Endometrial microvascular endothelial cells (primary cell): Measurements from ENCODE around the gene CRADD. TPM values are rescaled to one million over a fixed set of nuclear protein-coding genes. Genes with fewer than 3 reads are reported as not detected.

Experiments
- in situ Hi-C: cut with HindIII; loops from 2 replicates; pipeline ENCODE4 v1.10.0; 2017; ENCODE audit warnings: low sequenced_read_pairs, low pct_unique_long_range_greater_than_20kb; ENCODE audit errors: inconsistent ontology term
- total RNA-seq: library from RNA; depleted of rRNA; stranded (reverse); fragments of >200 nt; gene quantifications from one replicate; pipeline ENCODE4 v1.2.3, GENCODE V29; 2015; ENCODE audit errors: inconsistent ontology term

CRADD gene
- total RNA-seq, 1 donor from 2014 or later = 28.3 TPM

- in situ Hi-C loops = no loop called here
Observed at GRCh38 chr12:93818488-93819049, 141.4 kb downstream of the CRADD start.

DNA sequence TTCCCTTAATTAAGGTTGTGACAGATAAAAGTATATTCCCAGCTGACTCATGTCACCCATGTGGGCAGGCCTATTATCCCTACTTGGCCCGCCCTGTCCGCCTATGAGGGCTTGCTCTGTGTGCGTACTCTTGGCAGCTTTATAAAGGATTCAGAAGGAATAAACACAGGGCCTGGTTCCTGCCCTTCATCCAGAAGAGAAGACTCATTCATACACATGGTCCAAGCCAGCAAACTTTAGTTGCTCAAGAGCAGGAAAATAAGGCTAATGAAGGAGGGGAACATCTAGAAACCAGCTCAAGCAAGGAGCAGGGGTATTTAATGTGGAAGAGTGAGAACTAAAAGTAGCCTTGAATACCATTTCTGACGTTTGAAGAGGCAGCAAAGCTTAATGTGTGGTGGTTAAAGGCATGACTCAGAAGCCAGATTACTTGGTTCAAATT lies 141.9 kb downstream of the CRADD start:
- in situ Hi-C loops = no loop called here

DNA sequence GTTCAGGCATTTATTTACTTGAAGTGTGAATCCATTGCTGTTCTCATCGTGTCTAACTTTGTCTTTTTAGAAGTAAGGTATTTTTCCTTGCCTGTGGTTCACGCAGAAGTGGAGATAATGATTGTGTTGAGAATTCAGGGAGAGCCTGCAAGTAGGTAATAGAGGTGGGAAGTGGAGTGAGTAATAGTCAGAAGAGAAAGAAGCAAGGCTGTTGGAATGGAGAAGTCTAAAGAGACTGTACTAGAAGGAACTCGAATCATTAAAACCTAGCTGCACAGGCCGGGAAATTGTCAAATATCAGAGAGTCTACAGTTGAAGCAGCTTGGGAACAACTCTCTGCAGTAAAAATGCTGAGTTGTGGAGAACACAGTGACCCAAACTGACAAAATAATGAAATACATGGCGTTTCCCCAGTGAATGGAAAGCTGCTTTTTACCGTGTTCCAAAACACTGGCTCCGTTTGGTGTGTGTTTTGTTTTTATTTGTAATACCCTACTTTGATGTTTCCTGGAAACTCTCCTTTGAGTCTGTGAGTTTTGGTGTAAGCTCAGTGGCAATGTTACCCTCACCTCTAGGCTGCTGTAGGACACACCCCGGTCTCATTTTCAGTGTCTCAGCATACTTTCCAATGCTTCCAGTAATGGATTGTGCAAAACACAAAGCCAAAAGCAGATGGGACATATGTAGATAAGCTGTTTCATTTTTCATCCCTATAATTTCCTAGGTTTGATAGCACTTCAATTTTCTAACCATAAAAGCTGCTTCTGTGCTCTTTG lies 146.6 kb downstream of the CRADD start:
- in situ Hi-C loops = no loop called here

DNA sequence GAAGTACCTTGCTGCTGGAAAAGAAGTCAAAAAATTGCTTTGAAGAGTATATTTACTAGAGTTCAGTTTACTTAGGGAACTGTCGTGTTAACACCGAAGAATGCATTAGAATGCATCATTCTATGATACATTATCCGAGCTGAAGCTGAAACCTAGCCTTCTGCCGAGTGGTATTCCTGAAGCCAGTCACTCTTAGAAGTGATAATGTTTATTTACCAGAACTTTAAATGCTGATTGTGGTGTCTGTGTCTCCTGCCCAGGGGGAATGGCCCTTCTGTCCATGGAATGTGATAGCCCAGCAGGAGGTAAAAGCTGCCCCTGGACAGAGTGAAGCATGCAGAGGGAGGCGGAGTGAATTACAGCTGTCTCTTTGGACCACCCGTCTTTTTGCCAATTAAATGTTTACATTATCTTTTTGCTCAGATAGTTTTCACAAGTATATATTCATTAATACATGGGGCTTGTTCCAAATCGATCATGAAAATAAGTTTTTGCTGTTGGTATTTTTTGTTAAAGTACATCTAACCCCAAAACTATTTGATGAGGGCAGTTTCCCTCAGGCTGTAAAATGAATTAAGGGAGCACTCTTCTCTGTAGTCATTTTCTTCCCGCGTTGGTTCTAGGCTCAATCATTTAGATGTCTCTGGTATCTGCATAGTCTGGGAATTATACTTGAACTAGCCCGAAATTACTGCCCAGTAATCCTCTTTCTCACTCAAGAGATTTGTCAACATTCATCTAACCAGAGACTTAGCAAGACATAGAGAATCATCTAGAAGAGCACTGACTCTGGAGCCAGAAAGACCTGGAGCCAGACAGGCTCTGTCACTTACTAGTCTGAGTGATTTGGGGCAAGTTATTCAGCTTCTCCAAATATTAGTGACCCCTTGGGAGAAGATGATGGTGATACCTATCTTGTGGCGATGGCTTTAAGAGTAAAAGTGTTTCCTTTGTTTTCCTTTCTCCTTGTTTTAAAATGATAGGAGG lies 147.6 kb downstream of the CRADD start:
- in situ Hi-C loops = no loop called here

DNA sequence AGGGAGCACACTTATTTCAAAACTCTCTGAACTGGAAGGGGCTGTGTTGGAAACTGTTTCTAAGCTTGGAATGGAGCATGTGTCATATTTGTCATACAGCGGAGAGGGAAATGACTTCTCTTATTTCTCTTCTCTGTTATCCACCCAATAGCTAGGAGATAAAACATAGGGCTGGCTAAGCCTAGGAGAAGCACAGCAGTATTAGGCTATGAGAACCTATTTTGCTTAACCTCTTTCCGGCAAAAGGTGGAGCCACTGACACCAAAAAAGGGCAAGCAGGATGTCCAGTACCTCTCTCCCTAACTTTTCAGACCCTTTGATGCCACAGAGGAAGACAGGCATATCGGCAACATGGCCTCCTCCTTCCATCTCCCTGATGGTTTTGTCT lies 148.3 kb downstream of the CRADD start:
- in situ Hi-C loops = no loop called here

DNA sequence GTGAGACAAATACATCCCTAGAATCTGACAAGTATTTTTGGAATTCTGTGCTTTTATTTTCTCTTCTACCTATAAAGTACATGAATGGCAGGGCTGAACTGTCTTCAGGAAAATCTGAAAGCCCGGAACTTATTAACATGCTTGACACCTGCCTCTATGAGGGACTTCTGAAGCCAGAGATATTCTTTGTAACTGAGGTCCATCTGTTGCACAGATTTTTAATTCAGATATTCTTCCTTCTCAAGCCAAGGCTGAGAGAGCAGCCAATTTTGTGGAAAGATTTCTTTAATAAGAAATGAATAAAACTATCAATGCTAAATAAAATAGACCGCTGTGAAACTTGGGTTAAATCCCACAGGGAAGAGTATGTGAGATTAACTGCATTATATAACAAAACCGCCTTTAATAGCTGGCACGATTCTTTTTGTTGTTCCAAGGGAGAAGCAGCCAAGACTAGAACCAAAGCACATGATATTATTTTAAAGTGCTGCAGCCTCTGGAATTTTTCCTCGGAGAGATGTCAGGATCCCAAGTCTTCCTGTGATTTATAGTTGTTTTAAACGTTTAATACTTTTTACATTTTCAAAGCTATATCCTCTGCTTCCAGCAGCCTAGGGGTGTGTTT lies 148.9 kb downstream of the CRADD start:
- in situ Hi-C loops = no loop called here

DNA sequence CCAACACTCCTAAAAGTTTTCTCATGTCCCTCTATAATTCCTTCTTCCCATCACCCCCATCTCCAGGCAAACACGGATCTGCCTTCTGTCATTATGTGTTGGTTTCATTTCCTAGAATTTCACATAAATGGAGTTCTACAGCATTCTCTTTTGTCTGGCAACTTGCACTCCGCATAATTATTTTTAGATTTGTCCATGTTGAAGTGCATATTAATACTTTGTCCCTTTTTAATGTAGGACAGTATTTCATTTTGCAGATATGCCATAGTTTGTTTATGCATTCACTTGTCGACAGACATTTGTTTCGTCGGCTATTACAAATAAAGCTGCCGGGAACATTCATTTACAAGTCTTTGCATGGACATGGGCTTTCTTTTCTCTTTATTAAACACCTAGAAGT lies 150.0 kb downstream of the CRADD start:
- in situ Hi-C loops = no loop called here

DNA sequence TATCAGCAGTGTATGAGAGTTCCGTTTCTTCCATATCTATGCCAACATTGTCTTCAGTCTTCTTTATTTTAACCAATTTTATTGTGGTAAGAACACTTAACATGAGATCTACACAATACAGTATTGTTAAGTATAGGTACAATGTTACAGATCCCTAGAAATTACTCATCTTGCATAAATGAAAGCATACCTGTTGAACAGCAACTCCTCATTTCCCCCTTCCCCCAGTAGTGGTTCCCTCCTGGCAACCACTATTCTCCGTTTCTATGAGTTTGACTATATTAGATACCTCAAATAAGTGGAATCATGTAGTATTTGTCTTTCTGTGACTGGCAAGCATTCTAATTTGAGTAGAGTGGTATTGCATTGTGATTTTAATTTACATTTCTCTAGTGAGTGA lies 150.5 kb downstream of the CRADD start:
- in situ Hi-C loops = no loop called here

GRCh38 chr12:93829016-93829415 lies 151.8 kb downstream of the CRADD start:
- in situ Hi-C loops = no loop called here

DNA sequence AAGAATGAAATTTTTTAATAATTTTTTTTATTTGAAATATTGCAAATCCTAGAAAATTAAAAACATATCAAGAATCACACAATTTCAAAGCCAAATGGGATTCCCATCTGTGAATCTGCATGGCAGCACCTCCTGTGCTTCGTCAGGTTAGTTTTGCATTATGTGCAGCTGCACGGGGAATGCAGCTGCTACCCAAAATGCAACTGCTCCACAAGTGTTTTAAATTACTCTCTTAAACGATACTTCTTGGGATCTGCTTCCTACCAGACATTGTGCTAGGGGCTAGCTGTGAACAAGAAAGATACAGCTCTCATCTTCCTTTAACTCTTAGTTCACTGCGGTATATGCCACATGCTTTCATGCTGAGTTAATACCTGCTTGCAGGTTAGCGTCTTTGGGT lies 154.2 kb downstream of the CRADD start:
- in situ Hi-C loops = no loop called here

DNA sequence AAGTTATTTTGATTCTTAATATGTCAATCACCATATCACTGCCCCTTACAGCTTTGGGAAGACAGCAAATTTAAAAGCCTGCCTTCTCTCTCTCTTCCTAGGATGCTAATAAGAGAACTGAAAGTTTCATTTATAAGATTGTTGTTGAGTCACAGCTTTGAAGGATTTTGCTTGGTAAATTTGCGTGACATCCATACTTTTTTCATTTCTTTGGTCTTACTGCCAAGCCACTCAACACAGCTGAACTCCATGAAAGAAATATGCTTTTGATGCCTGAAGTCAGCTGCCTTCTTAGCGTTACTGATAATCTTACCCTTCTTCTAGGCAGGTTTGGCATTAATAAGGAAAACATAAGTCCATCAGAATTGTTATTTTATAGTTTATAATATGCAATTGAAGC lies 155.0 kb downstream of the CRADD start:
- in situ Hi-C loops = no loop called here

DNA sequence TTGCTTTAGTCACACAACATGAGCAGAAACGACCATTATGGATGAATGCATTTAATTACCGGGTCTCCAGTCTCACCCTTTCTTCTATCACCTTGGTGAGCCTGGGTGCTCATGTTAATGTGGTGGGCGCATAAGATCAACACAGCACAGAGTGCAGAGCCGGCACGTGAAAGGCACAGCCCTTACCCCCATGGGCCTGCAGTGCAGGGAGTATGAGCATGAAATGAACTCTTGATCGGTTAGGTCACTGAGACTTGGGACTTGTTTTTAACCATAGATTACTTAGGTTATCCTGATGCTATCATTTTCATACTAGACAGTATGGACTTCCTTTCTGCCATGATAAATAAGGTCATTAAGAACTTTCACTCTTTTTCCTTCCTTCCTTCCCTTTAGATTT lies 156.8 kb downstream of the CRADD start:
- in situ Hi-C loops = no loop called here

DNA sequence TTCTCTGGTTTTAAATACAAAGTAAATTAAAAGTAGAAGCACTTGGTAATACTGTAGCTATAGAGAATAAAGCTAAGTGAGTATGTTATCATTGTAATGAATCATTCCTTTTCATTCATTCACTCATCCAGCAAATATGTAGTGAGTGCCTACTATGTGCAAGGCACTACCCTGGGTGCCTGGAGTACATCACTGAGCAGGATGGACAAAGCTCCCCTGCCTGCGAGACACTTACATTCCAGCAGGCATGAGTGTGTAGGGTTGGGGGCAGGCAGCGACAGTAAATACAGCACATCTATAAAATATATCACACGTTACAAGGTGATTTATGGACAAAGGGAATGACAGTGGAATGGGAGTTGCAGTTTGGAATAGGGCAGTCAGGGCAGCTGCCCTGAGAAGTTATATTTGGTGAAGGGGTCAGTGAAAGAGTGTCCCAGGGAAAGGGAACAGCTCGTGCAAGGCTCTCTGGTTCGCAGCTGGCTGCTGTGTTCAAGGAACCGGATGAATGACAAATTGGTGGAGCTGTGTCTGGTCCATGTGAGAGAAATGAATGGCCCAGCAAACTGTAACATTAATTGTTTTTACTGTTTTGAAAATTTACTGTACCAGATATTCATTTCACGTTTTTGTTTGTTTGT lies 159.6 kb downstream of the CRADD start:
- in situ Hi-C loops = no loop called here

GRCh38 chr12:93838193-93838592 lies 161.0 kb downstream of the CRADD start:
- in situ Hi-C loops = no loop called here

DNA sequence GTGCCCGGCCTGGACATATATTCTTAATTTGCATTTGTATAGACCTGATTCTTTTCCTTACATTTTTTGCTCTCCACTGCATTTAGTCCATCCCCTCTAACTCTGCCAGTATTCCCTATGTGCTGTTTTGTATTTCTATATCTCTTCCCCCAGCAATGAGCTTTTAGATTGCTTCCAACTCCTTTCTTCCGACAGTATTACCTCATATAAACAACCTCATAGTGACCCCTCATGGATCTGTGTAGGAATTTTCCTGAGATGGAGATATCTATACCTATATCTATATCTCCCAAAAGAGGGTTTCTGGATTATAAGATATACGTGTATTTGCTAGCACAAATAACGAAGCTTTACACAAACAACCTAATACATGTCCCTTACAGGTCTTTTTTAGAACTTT lies 161.9 kb downstream of the CRADD start:
- in situ Hi-C loops = no loop called here

DNA sequence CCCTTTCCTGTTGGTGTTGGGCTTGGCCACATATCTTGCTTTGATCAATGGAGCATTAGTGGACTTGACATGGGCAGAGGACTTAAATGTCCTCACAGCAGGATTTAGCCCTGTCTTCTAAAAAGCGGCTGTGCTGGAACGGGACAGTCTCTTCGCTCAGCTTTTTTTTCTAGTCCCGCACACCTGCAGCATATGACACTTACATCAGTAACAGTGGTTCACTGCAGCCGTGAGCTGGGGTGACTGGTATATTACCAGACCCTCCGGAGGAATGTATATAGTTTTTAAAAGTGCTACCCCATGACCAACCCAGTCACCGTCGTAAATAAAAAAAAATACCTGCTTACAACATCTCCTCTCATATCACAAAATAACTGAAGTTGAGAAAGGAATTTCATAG lies 164.5 kb downstream of the CRADD start:
- in situ Hi-C loops = no loop called here

DNA sequence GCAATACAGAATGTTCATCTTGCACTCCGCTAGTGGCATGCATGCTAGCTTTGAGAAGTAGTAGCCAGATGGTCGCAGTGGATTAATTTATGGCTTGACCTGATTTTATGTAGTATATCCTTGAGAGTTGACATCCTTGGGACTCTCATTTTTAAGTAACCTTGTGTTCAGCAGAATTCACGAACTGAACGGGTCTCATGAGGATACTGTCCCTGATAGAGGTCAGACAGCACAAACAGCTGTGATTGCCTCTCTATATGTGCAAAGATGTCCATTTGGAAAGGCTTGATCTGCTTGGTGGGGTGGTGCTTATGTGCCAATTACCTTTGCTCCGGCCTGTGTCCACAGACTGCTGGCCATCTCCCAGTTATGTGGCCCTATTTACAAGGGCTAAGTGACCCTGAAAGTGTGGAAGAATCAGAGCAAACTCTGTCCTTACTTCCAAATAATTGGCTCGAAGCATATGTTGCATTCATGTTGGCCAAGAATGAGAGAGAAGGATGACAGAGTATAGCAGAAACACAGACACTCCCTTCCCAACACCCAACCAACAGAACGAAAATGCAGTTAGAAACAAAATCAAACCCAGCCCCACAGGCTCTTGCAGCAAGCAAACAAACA lies 167.1 kb downstream of the CRADD start:
- in situ Hi-C loops = no loop called here

- in situ Hi-C loops = no loop called here
Observed at GRCh38 chr12:93846936-93847516, 169.9 kb downstream of the CRADD start.
